HG03460 (cell line): ENCODE data around the gene RIPOR3.
"Not testable (repeated sequence)": the region's sequence is repeated elsewhere in the genome, so short reads cannot be mapped to it uniquely, and the experiment has no call there.

Source experiments
- ATAC-seq: cut with Tn5 transposase; IDR thresholded peaks from one replicate; pipeline ENCODE4 v1.9.1; 2021; ENCODE audit not compliant: unreplicated experiment

The RIPOR3 gene

DNA sequence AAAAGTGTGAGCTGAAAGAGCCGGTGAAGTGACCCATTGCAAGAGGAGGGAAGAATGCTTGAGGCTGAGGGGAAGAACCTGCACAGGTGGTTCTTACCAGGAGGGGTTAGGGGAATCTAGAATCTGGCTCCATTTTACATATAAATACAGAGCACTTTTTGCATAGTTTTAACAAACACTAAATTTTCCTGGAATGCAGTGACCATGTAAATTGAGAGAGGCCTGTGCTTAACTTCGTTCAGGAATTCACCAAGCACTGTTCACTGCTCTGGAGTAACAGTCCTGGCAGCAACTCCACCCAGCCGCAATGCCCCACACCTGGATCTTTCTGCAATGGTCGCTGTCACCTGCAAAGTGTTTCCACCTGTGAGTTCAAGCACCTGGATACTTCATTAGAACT is 13.2 kb upstream of the RIPOR3 start:
- ATAC-seq, result no peak

DNA sequence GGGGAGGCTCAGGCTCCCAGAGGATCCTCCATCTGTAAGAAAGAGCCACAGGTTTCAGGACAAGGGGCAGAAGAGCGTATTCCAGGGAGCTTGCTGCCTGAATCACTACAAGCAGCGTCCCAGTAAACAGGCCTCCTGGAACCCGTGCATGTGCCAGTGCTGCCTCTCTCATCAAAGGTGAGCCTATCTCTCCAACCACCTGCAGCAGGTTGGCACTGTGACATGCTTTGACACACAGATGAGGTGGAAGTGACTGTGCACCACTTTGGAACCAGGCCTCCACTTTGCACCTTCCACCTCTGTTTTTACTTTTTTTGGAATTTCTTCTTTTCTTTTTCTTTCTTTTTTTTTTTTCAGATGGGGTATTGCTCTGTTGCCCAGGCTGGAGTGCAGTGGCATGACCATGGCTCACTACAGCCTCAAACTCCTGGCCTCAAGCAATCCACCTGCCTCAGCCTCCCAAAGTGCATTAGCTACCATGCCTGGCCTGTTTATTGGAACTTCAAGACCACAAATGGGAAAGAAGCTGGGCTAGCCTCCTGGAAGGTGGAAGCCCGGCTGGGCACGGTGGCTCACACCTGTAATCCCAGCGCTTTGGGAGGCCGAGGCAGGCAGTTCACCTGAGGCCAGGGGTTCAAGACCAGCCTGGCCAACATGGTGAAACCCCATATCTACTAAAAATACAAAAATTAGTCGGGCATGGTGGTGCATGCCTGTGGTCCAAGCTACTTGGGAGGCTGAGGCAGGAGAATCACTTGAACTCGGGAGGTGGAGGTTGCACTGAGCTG is 12.5 kb upstream of the RIPOR3 start:
- not testable (repeated sequence) for ATAC-seq

GRCh38 chr20:50701041-50701963 is 10.0 kb upstream of the RIPOR3 start:
- no peak for ATAC-seq

DNA sequence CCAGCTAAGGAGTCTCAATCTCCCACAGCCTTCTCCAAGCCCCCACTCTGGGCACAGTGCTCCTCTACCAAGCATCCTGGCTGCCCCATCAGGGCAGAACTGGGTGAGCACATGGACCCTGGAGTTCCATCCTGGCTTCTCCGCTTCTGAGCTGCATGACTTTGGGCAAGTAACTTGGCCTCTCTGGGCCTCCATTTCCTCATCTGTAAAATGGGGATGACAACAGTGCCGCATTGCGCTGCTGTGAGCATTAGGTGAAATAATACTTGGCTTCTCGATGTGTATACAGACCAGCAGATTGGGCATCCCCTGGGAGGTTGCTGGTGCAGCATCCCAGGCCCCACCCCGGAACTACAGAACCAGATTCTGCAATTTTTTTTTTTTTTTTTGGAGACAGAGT is 8.3 kb upstream of the RIPOR3 start:
- ATAC-seq, result no peak

DNA sequence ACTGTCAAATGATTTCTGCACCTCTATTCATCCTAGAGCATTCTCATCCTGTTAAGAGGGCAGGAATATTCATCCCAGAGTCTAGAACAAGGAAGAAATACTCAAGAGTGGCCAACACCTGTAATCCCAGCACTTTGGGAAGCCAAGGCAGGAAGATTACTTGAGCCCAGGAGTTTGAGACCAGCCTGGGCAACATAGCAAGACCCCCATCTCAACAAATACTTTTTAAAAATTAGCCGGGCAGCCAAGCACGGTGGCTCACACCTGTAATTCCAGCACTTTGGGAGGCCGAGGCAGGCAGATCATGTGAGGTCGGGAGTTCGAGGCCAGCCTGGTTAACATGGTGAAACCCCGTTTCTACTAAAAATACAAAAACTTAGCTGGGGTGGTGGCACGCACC is 6.9 kb upstream of the RIPOR3 start:
- ATAC-seq, result not testable (repeated sequence)

- no peak for ATAC-seq
These were observed 4.0 kb upstream of the RIPOR3 start for GRCh38 chr20:50695135-50695872.

DNA sequence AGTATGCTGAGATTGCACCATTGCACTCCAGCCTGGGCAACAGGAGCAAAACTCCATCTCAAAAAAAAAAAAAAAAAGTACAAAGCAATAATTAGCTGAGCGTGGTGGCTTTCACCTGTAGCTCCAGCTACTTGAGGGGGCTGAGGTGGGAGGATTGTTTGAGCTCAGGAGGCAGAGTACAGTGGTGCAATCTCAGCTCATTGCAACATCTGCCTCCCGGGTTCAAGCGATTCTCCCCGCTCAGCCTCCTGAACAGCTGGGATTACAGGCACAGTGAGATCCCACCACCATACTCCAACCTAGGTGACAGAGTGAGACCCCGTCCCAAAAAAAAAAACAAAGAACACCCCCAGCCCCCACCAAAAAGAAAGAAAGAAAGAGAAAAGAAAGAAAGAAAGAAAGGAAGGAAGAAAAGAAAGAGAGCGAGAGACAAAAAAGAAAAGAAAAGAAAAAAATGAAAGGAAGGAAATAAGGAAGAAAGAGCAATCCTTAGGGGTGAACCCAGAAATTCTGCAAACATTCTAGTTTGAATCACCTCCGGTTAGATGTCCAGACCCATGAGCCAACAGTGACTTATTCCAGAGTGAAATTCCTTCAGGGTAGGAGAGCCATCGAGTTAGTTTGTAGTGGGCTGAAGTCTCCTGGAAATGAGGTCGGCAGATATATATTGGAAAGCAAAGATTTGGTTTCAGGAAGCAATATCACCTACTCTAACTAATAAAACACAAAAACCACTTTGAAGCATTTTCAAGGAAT is 3.2 kb upstream of the RIPOR3 start:
- no peak for ATAC-seq

DNA sequence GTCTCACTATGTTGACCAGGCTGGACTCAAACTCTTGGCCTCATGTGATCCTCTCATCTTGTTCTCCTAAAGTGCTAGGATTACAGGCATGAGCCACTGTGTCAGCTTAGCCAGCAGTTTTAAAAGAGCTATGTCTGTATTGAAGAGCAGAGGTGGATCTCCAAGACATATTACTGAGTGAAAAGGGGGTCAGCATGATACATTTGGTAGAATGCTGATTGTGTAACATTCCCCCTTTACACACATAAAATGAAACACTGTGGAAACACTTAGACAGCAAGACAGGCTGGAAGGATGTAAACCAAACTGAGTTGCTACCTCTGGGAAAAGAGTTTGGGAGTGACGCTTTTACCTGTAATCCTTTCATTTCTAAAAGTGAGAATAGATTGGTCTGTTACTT is 1.7 kb upstream of the RIPOR3 start:
- no peak for ATAC-seq

- no peak for ATAC-seq
These were observed 1.2 kb upstream of the RIPOR3 start for GRCh38 chr20:50692552-50692933.

DNA sequence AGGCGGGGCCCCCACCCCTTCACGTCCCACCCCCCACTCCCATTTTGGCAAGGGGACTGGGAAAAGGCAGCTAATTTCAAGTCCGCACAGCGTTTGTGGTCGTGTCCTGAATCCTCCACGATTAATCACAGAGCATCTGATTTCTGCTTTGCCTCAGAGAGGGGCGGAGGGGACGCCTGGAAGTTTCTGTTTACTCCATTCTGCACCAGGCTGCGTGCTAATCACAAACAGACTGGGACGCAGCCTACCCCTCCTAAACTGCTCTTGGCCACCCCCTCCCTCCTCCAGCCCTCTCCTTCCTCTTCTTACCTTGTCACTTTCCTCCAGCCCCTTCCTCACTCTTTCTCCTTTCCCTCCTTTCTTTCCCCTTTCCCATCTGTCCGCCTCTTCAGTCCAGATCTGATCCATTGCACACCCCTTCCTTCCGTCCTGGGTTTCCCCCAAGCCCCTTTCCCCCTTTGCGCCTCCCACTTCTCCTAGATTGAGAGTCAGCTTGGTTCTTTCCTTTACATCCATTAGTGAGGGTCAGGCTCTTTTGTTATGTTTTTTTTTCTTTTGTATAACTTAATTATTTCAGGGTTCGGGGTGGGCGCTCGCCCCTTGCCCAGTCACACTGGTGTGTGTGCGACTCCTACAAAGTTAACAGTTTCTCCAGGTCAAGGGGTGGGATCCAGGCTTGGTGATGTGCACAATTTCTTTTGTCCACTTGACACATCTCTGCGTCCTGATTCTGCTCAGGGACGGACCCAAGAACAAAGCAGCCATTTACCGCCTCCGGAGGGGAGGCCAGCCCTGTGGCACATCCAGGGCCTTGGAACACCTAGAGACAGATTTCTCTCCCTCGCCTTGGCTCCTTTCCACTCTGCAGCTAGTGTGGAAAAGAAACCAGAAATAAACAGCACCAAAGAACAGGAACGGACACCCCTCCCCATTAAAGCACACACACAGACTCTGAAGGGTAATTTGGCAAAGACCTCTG is 520 bp upstream of the RIPOR3 start:
- no peak for ATAC-seq

DNA sequence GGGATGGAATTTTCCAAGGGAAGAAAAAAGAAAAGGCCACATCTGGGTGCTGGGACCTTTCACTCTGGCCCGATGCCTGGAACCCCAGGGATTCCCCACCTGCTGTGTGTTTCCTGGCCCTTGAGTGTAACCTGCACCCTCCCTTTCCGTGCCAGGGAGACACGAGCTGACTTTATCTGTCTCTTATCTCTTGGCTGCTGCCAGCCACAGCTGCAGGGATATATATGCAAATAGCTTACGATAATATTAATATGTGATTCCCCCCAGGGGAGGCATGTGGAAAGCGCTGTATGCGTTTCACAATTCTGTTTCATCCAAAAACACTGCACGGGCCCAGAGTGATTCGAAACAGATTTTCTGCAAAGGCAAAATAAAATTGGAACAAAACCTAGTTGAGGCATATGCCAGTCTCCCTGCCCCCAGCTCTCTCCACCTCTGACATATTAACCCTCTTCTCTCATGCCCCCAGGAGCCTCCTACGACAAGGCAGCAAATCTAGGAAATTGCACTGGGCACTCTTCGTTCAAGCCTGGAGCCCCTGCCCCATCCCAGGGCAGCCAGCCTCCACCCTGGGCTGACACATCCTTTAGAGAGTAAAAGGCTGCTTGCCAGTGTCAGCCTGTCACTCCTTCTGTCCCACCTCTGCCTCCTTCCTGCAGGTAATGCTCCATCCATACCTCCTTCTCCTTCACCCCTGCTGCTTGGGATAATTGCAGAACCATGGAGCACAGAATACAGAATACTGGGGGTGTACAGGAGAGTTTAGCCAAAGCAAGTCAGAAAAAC is 1.3 kb downstream of the RIPOR3 start:
- ATAC-seq, result no peak

- ATAC-seq, result no peak
These were observed 2.9 kb downstream of the RIPOR3 start for GRCh38 chr20:50688256-50688975.

DNA sequence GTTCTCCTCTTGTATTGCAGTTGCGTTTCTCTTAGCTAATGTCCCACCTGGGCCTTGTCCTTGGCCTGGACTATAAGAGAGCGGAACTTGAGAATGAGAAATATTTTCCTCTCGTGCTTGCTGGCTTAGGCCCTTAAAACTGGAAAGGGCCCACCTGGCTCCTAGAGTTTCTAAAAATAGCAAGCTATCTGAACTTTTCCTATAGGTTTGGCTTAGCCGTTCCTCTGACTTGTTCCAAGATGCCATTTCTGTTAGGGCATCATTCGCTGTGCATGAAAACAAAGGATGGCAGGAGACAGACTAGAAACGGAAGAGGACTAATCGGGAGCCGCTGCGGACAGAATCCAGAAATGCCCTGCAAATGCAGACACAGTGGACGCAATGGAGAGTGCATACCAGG is 4.5 kb downstream of the RIPOR3 start:
- ATAC-seq, result no peak

- no peak for ATAC-seq
These were observed 7.8 kb downstream of the RIPOR3 start for GRCh38 chr20:50683570-50683969.

DNA sequence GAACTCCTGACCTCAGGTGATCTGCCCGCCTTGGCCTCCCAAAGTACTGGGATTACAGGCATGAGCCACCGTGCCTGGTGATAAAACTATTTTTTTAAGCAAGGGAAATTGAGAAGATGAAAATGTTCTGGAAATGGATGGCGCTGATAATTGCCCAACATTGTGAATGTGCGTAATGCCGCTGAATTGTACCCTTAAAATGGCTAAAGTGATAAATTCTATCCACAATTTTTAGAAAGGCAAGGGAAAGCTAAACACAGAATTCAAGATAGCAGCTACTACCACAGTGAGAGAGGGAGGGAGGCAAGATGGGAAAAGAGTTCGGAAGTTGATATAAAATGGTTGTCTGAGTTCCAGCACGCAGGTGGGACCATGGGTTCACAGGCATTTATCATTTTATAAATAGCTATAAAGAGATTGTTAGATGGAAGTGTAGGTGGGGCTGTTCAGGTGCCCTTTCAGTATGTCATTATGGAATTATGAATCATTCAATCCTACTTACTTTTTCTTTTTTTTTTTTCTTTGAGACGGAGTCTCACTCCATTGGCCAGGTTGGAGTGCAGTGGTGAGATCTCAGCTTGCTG is 8.3 kb downstream of the RIPOR3 start:
- no peak for ATAC-seq

GRCh38 chr20:50682065-50682464 is 9.3 kb downstream of the RIPOR3 start:
- no peak for ATAC-seq

DNA sequence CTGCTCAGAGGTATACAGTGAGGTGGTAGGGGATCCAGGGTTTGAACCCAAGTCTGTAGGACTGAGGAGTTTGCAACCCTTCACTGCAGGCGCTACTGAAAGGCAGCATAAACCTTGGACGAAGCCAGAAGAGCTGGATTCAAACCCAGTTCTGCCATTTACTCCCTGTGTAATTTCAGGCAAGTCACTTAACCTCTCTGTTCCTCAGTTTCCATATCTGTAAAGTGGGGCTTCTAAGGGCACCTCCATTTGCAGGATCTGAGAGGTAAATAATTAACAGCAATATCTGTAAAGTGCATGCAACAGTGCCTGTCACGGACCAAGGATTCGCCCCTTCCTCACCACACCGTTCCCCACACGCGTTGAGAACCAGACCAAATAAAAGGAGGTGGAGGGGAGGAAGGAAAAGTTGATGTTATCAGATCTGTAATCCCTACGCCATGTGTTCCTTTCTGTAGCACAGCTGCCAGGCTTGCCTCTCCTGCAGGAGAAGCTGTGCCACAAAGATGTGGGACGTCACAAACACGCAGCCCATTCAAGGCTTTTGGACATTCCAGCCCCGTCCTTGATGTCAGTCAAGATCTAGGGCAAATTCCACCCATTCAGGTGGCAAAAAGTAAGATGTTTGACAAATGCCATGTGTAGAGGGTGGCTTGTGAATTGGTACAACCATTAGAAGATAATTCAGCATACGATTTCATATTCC is 9.8 kb downstream of the RIPOR3 start:
- no peak for ATAC-seq
